GM12891 (cell line): Measurements from ENCODE around the gene LRRC27.

ENCODE experiments used
- POLR2A ChIP-seq: IDR thresholded peaks from 2 replicates; pipeline ENCODE4 v1.6.1; 2011; ENCODE audit warnings: low read depth, low read length, control low read depth
- POLR2AphosphoS5 ChIP-seq: IDR thresholded peaks from 2 replicates; pipeline ENCODE4 v1.6.1; 2011; ENCODE audit warnings: low read depth, low read length, control low read depth

DNA sequence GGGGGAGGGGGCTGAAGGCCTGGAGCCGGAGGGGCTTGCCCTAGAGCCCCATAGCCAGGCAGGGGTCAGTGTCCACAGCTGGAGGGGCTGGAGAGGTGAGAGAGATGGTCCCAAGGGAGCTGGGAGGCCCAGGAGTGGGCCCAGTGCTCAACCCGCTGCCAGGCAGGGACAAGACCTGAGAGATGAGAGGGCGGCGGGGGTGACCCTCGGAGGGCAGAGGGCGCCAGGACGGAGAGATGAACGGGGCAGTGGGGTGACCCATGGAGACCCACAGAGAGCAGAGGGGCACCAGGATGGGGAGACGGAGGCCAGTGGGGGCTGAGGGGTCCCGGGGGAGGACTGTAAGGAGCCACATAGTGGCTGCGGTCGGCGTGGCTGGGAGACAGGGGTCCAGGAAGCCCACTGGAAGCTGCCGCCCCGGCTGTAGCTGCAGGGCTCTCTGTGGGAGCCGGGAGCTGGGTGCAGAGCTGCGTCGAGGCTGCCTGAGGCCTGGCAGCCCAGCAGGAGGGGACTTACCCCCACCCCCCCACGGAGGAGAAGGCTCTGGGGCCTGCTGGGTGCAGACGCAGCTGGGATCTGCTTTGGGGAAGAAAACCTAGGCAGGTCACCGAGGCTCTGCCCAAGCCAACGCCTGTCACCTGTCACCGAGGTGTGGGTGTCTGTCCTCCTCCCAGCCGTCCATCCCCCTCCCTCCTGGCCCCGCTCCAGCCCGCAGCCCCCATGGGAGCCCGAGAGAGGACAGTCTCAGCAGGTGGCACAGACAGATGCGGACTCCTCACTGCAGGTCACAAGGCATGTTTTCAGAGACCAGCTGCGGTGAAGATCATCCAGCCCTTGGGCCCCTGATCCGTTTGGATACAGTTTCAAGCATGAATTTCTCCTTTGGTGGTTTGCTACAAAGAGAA, 90.1 kb downstream of the LRRC27 start:
- TF ChIP-seq POLR2A (no peak), POLR2AphosphoS5 (no peak)
